Peyer's patch (tissue), 4 donors: ENCODE measurements around the gene RSBN1L. TPM values are rescaled to one million over a fixed set of nuclear protein-coding genes. Genes with fewer than 3 reads are reported as not detected.
A peak's percentile ranks its signal among the peaks of the same experiment; 100 is the strongest.
"Not testable (repeated sequence)": the region's sequence is repeated elsewhere in the genome, so short reads cannot be mapped to it uniquely, and the experiment has no call there.

Experiments used
- DNase-seq, 3 donors: peaks; one replicate each; pipeline ENCODE4 v3.0.0-alpha.2; 2017 to 2019
- H3K27ac ChIP-seq, 4 donors: fragments of 200-600 bp; sonication (generic); one replicate each; pipeline ENCODE4 v1.5.1; 2016 to 2019
- H3K27me3 ChIP-seq, 2 donors: fragments of 200-600 bp; sonication (generic); one replicate each; pipeline ENCODE4 v1.5.1; 2019
- H3K36me3 ChIP-seq, 3 donors: fragments of 200-600 bp; sonication (generic); one replicate each; pipeline ENCODE4 v1.5.1; 2016 to 2019
- H3K4me1 ChIP-seq, 4 donors: fragments of 200-600 bp; sonication (generic); one replicate each; pipeline ENCODE4 v1.5.1; 2016 to 2019
- H3K4me3 ChIP-seq, 4 donors: fragments of 200-600 bp; sonication (generic); 1 replicate in 3 of 4; 2 replicates in 1 of 4; pipeline ENCODE4 v1.5.1; 2016 to 2019; ENCODE audit warnings: mild to moderate bottlenecking in 1 of 4
- H3K9me3 ChIP-seq, 4 donors: fragments of 200-600 bp; sonication (generic); one replicate each; pipeline ENCODE4 v1.5.1; 2016 to 2019; ENCODE audit warnings: mild to moderate bottlenecking in 1 of 4
- CTCF ChIP-seq, 6 experiments: fragments of 450-650 bp in 4 of 6; fragments of 200-600 bp in 2 of 6; sonication (generic) in 1 of 6; IDR thresholded peaks; one replicate each; pipeline ENCODE4 v1.5.1; 2017 to 2019; ENCODE audit warnings: antibody characterized with exemption in 6 of 6, mild to moderate bottlenecking in 3 of 6, moderate library complexity in 1 of 6
- POLR2A ChIP-seq, 2 donors: fragments of 450-650 bp; IDR thresholded peaks; one replicate each; pipeline ENCODE4 v1.5.1; 2017; ENCODE audit warnings: antibody characterized with exemption in 2 of 2, mild to moderate bottlenecking in 2 of 2, moderate library complexity in 2 of 2
- total RNA-seq, 4 donors: library from RNA; depleted of rRNA; stranded (reverse); fragments of >200 nt; gene quantifications; one replicate each; pipeline ENCODE4 v1.1.0, GENCODE V29; 2016

The RSBN1L gene
- total RNA-seq = 10 to 100 TPM; 18.9 to 57.8 (median 23.6) TPM

GRCh38 chr7:77696057-77696642 is at the start of gene RSBN1L:
Gene RSBN1L (plus strand): TSS chr7:77696459. CDS start chr7:77696470, 11 bp downstream.
- no peaks in the 10 kb centered on the region for H3K27me3 ChIP-seq
- no peaks in the 10 kb centered on the region for H3K9me3 ChIP-seq
- peak within 1 kb of the TSS; percentile 69 to 88 (median 83) for H3K4me3 ChIP-seq
- H3K4me1 ChIP-seq = peaks cover 0 to 38% (median 8%) of the 10 kb centered on the region in 4 donors
- DNase-seq = peak; percentile 98 to 99 (median 99)
- H3K36me3 ChIP-seq = no peaks in the 10 kb centered on the region
- peak in 5 of 6 experiments; percentile 23 to 54 (median 52) for TF ChIP-seq CTCF (IDR thresholded peaks at IDR 0.05)
- peak; percentile 86 to 97 for TF ChIP-seq POLR2A (IDR thresholded peaks at IDR 0.05)
- peak within 1 kb of the TSS; percentile 91 to 99 (median 96) for H3K27ac ChIP-seq

GRCh38 chr7:77648742-77649338 is 47.4 kb upstream of the RSBN1L start:
- Histone ChIP-seq H3K27me3 (no peaks in the 10 kb centered on the region), H3K27ac (no peak overlapping the region), H3K4me1 (no peaks in the 10 kb centered on the region), H3K36me3 (peaks cover 0 to 31% (median 0%) of the 10 kb centered on the region in 3 donors), H3K4me3 (no peak overlapping the region), H3K9me3 (no peaks in the 10 kb centered on the region)
- TF ChIP-seq CTCF (IDR thresholded peaks at IDR 0.05) (no peak), POLR2A (IDR thresholded peaks at IDR 0.05) (no peak)
- no peak for DNase-seq

- H3K9me3 ChIP-seq = no peaks in the 10 kb centered on the region
- TF ChIP-seq POLR2A (IDR thresholded peaks at IDR 0.05) (no peak), CTCF (IDR thresholded peaks at IDR 0.05) (no peak)
These were observed 46.4 kb upstream of the RSBN1L start for GRCh38 chr7:77649716-77650349.

GRCh38 chr7:77651575-77652162 is 44.6 kb upstream of the RSBN1L start:
- H3K4me1 ChIP-seq = no peaks in the 10 kb centered on the region
- no peak for TF ChIP-seq POLR2A (IDR thresholded peaks at IDR 0.05)
- TF ChIP-seq CTCF (IDR thresholded peaks at IDR 0.05) = peak; percentile 42 to 76 (median 72)
- peak in 1 of 3 donors; percentile 59 for DNase-seq
- H3K9me3 ChIP-seq = no peaks in the 10 kb centered on the region
- peaks cover 0 to 10% (median 0%) of the 10 kb centered on the region in 3 donors for H3K36me3 ChIP-seq
- H3K27ac ChIP-seq = no peak overlapping the region
- no peaks in the 10 kb centered on the region for H3K27me3 ChIP-seq
- no peak overlapping the region for H3K4me3 ChIP-seq

More at GRCh38 chr7:77649716-77650349, 46.4 kb upstream of the RSBN1L start:
- Histone ChIP-seq H3K4me1 (no peaks in the 10 kb centered on the region), H3K27ac (no peak overlapping the region), H3K4me3 (no peak overlapping the region), H3K27me3 (no peaks in the 10 kb centered on the region), H3K36me3 (peaks cover 0 to 24% (median 0%) of the 10 kb centered on the region in 3 donors)
- no peak for DNase-seq

- DNase-seq, H3K36me3 ChIP-seq, H3K4me3 ChIP-seq, H3K9me3 ChIP-seq, H3K27me3 ChIP-seq, H3K27ac ChIP-seq, H3K4me1 ChIP-seq: not testable (repeated sequence)
These were observed 43.4 kb upstream of the RSBN1L start for GRCh38 chr7:77652826-77653225.

GRCh38 chr7:77653572-77653971 is 42.7 kb upstream of the RSBN1L start:
- no peaks in the 10 kb centered on the region for H3K4me1 ChIP-seq

More at GRCh38 chr7:77653572-77653971, 42.7 kb upstream of the RSBN1L start:
- H3K27ac ChIP-seq = no peak overlapping the region
- H3K27me3 ChIP-seq = no peaks in the 10 kb centered on the region
- peak in 1 of 3 donors; percentile 7 for DNase-seq
- TF ChIP-seq CTCF (IDR thresholded peaks at IDR 0.05) = no peak
- no peak for TF ChIP-seq POLR2A (IDR thresholded peaks at IDR 0.05)
- no peak overlapping the region for H3K4me3 ChIP-seq
- H3K36me3 ChIP-seq = peaks cover 0 to 7% (median 0%) of the 10 kb centered on the region in 3 donors
- no peaks in the 10 kb centered on the region for H3K9me3 ChIP-seq
